GM21576 (cell line): ENCODE data around the gene VEPH1.

ENCODE experiments used
- ATAC-seq: cut with Tn5 transposase; IDR thresholded peaks from one replicate; pipeline ENCODE4 v1.9.1; 2021; ENCODE audit warnings: mild to moderate bottlenecking, moderate library complexity; ENCODE audit not compliant: unreplicated experiment

The VEPH1 gene

DNA sequence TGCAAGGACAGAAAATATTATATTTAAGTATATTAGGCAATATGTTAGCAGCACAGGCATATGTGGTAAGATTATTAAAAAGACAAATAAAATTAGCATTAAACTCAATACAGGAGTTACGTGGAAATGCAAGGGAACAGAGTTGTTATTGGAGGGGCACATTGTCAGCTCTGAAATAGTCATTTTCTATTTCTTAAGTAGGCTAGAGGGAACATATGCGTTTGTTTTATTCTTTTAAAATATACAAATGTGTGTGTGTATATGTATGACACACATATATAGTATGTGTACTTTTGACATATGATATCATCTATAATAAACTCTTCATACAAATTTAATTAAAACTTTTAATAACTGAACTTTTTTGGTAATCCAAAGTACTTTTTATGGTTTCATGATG, 22.8 kb upstream of the VEPH1 start:
- no peak for ATAC-seq

DNA sequence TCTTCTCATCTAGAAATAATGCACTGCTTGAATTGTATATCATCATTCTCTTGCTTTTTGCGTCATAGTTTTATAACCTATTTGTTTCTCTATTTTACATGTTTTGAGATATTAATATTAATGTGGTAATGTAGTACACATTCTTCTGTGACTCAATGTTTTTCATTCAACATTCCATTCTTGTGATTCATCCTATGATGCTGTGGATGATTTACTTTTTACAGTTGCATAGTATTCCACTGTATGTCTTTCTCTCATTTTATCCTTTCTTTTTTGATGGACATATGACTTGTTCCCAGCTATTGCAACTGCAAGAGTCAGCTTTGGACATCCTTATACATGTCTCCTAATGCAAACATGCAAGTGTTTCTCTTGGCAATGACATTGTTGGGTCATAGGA, 20.6 kb upstream of the VEPH1 start:
- ATAC-seq: no peak

DNA sequence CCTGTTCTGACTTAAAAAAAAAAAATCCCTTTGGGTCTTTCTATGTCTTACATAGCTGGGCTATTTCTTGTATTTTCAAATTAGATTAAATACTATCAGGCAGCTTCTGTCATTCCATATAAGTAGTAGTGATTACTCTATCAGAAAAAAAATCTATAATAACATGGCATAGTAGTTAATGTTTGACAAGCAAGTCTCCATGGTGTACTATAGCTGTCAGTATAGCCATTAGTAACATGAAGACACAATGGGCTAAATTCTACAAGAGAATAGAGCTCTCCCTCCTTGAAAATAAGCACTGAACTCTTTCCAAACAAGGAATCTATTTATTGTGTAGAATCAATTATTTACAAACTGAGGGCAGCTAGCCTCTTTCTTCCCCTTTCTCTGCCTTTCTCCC, 19.4 kb upstream of the VEPH1 start:
- ATAC-seq: no peak

DNA sequence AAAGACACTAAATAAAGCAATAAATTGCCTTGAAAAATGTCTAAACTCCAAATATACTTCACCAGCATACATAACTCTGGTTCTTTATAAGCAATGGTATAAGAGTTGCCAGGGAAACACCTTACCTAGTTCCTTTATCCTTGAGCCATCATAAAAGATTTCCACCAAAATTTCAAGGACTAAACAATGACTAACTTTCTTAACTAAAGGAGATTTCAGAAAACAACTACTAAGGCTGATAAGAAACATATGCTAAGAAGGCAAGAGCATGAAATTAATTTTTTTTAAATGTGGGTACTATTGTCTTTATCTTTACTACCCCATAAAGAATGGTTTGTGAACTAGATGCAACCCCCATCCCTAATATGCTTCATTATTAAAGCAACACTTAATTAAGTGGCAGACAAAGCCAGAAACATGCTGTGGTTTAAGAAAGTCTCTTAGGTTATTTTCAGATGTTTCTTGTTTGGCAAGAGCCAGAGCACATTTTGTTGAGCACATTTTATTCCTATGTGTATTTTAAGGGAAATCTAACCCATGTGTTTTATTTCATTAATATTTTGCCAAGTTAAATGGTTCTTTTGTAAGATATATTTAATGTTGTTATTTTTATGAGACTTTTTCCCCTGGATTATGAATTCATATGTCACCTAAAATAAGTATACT, 17.4 kb upstream of the VEPH1 start:
- no peak for ATAC-seq

DNA sequence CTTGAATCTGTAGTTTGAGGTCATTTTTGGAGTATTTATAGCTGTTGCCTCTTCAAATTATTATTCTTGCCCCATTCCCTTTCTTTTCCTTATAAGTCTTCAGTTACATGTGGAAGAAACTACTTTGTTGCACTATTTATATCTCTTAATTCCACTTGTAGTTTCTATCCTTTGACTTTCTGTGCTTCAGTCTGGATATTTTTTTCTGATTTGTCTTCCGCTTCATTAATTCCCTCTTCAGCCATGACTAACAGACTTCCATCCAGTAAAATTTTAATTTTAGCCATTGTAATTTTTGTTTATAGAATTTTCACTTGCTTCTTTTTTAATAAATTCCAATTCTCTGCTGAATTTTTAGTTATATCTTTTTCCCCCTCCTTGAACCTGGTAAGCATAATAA, 15.7 kb upstream of the VEPH1 start:
- ATAC-seq: no peak

- no peak for ATAC-seq
Observed at GRCh38 chr3:157516928-157517327, 13.7 kb upstream of the VEPH1 start.

DNA sequence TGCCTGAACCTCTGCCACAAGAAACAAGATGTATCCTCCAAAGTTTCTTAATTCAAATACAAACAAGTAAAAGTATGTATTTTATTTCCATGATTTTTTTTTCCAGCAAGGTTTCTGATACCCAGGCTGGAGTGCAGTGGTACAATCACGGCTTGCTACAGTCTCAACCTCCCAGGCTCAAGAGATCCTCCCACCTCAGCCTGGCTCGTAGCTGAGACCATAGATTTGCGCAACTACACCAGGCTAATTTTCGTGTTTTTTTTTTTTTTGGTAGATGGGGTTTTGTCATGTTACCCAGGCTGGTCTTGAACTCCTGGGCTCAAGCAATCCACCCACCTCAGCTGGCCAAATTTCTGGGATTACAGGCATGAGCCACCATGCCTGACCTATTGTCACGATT, 12.2 kb upstream of the VEPH1 start:
- no peak for ATAC-seq

DNA sequence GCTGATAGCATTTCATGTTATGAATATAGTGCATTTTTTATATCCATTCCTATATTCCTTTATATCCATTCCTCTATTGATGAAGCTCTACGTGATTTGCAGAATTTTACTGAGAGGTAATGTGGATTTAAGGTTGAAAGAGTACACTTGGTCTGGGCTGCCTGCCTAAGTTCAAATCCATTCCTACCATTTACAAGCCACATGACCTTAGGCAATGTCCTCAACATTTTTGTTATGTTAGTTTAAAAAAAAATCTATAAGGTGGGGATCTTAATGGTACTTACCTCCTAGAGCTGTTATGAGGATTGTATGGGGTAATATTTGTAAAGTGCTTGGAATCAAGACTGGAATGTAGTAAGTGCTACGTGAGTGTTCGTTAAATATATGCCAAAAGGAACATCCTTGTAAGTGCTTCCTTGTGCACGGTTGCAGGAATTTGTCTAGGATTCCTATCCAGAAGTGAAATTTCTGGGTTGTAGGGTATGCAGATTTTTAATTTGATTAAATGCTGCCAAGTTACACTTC, 11.2 kb upstream of the VEPH1 start:
- ATAC-seq: no peak

- no peak for ATAC-seq
Observed at GRCh38 chr3:157513585-157513984, 10.4 kb upstream of the VEPH1 start.

- ATAC-seq: no peak
Observed at GRCh38 chr3:157512534-157512933, 9.3 kb upstream of the VEPH1 start.

GRCh38 chr3:157508461-157508860, 5.2 kb upstream of the VEPH1 start:
- no peak for ATAC-seq

DNA sequence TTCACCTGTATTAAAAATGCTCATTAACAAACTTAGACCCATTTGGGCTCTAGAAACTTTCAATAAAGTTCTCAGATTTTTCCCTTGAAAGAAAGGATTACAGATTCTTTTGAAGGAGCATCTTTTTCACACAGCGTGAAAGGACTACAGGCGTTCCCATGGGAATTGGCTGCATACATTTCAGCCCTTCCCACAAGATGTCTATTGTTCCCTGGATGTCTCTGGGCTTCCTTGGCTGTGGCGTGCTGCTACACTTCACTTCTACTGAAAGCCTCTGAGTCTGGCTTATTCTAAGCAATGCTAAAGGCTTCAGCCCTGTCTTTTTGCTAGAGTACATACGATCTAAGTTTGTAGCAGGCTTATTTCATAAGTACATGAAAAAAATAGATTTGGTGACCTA, 1.4 kb downstream of the VEPH1 start:
- ATAC-seq: no peak

DNA sequence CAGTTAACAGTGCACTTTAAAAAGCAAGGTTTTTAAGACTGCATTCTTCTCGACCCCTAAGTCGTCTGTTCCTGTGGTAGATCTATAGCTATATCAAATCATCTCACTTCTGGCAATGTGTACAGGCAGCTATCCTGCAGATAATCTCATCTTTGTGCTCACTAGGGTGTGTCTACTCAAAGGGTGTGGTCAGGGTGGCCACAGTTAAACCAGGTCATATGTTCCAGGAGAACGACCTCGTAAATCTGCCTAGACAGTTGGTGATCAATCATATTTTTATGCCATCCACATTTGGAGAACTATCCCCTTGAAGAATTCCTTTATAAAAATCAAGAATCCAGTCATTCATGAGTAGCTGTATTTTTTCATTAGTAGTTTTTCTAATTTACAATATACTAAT, 3.0 kb downstream of the VEPH1 start:
- ATAC-seq: no peak

- ATAC-seq: no peak
Observed at GRCh38 chr3:157499342-157499963, 3.8 kb downstream of the VEPH1 start.

- ATAC-seq: no peak
Observed at GRCh38 chr3:157498371-157498770, 4.8 kb downstream of the VEPH1 start.

- no peak for ATAC-seq
Observed at GRCh38 chr3:157495846-157496245, 7.4 kb downstream of the VEPH1 start.

DNA sequence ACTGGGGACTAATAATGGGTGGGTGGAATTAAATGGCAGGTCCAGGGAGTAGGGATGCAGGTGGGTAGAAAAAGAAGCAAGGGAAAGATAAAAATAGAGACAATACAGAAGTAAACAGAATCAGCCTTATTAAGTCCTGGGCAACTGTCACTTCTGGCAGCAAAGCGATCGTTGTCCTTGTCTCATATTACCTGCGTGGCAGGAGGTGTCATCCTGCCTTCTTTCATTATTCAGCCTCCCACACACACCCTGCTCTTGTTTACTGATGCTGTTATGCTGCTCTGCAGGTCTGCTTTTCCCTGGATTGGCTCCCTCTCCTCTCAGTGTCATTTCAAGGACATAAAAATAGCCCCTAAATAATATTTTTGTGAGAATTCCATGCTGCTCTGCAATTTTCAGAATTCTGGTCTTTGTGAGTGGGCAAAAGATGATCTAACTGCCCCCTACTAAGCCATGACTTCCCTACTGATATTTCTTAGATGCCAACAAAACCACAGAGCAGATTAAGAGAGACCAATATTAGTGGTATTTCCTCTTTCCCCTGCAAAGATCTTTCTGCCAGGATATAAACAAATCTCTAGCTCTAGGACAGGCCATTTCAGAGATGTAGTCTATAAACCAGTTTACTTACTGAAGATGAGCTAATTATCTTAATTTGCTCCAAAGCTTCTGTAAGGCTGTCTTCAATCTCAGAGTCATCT, 8.5 kb downstream of the VEPH1 start:
- no peak for ATAC-seq

GRCh38 chr3:157493627-157494550, 9.3 kb downstream of the VEPH1 start:
- ATAC-seq: no peak

- ATAC-seq: no peak
Observed at GRCh38 chr3:157491136-157491535, 12.1 kb downstream of the VEPH1 start.

DNA sequence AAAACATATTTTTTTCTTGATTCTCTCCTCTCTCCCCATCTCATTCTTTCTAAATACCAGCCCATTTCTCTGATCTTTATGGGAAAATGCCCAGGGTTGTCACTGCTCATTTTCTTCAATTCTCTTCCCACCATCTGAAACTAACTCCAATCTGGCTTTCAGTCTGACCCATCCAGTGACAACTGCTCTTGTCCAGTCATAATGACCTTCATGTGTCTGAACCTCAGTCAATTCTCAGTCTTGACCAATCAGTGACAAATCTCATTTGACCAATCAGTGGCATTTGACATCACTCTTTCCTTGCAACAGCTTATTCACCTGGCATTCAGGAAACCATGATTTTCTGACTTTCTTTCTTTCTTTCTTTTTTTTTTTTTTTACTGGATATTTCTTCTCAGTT, 15.1 kb downstream of the VEPH1 start:
- no peak for ATAC-seq

DNA sequence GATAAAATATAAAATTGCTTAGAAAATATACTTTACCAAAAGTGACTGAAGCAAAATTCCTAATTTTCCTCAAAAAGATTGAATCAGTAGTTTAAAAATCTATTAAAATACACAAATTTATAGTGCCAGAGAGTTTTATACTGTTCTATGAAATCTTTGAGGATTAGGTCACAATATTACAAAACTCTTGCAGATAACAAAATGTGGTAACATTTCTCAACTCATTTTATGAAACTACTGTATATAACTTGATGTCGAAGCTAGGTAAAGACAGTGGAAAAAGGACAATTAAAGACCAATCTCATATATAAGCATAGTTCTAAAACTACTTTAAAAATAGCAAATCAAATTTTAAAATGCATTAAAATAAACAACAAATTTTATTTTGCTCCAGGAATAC, 15.9 kb downstream of the VEPH1 start:
- no peak for ATAC-seq
